Measurements from ENCODE around the gene PHF23.

Gene PHF23

GRCh38 chr17:7239091-7240027 lies at the start of gene PHF23:
Gene PHF23 (minus strand): TSS chr17:7239457. CDS start chr17:7239279, 178 bp downstream.
- in situ Hi-C loops (cut with MboI; ENCODE audit: low sequenced_read_pairs) = no loop called here

- in situ Hi-C loops (cut with MboI; ENCODE audit: low sequenced_read_pairs) = no loop called here
Measured at GRCh38 chr17:7285679-7286078, 46.4 kb upstream of the PHF23 start.

GRCh38 chr17:7284911-7285310 lies 45.7 kb upstream of the PHF23 start:
- in situ Hi-C loops (cut with MboI; ENCODE audit: low sequenced_read_pairs) = no loop called here

GRCh38 chr17:7283471-7284216 lies 44.4 kb upstream of the PHF23 start:
- in situ Hi-C loops (cut with MboI; ENCODE audit: low sequenced_read_pairs) = no loop called here

- in situ Hi-C loops (cut with MboI; ENCODE audit: low sequenced_read_pairs) = no loop called here
Measured at GRCh38 chr17:7282752-7283321, 43.6 kb upstream of the PHF23 start.

GRCh38 chr17:7281953-7282751 lies 42.9 kb upstream of the PHF23 start:
- in situ Hi-C loops (cut with MboI; ENCODE audit: low sequenced_read_pairs) = no loop called here

GRCh38 chr17:7281074-7281952 lies 42.1 kb upstream of the PHF23 start, which contains the start of gene SLC2A4:
Gene SLC2A4 (plus strand): TSS chr17:7281718. CDS start chr17:7281935, 217 bp downstream.
- in situ Hi-C loops (cut with MboI; ENCODE audit: low sequenced_read_pairs) = no loop called here

- in situ Hi-C loops (cut with MboI; ENCODE audit: low sequenced_read_pairs) = no loop called here
Measured at GRCh38 chr17:7280519-7281073, 41.3 kb upstream of the PHF23 start.

GRCh38 chr17:7279448-7279847 lies 40.2 kb upstream of the PHF23 start:
- in situ Hi-C loops (cut with MboI; ENCODE audit: low sequenced_read_pairs) = no loop called here

- in situ Hi-C loops (cut with MboI; ENCODE audit: low sequenced_read_pairs) = no loop called here
Measured at GRCh38 chr17:7266784-7267183, 27.5 kb upstream of the PHF23 start.

GRCh38 chr17:7263801-7264078 lies 24.5 kb upstream of the PHF23 start:
- in situ Hi-C loops (cut with MboI; ENCODE audit: low sequenced_read_pairs) = no loop called here

- in situ Hi-C loops (cut with MboI; ENCODE audit: low sequenced_read_pairs) = no loop called here
Measured at GRCh38 chr17:7262935-7263800, 23.9 kb upstream of the PHF23 start.

- in situ Hi-C loops (cut with MboI; ENCODE audit: low sequenced_read_pairs) = no loop called here
Measured at GRCh38 chr17:7262192-7262934, 23.1 kb upstream of the PHF23 start, which contains the start of gene CLDN7. Gene CLDN7 (minus strand): TSS chr17:7262478. CDS start chr17:7262043, 435 bp downstream.

GRCh38 chr17:7261379-7262191 lies 22.3 kb upstream of the PHF23 start:
- in situ Hi-C loops (cut with MboI; ENCODE audit: low sequenced_read_pairs) = no loop called here

GRCh38 chr17:7260651-7261378 lies 21.6 kb upstream of the PHF23 start:
- in situ Hi-C loops (cut with MboI; ENCODE audit: low sequenced_read_pairs) = no loop called here

- in situ Hi-C loops (cut with MboI; ENCODE audit: low sequenced_read_pairs) = no loop called here
Measured at GRCh38 chr17:7260151-7260550, 20.9 kb upstream of the PHF23 start.

All from HL-60/S4 (cell line).